GM12873 (cell line): ENCODE data around the gene ECE1.

Experiments
- TF ChIP-seq, protein P1 (sequence below): IDR thresholded peaks from 2 replicates; pipeline ENCODE4 v1.5.1; 2012; ENCODE audit warnings: low read depth, mild to moderate bottlenecking, moderate library complexity, low read length, control low read depth; ENCODE audit not compliant: insufficient read depth; ENCODE audit errors: missing control alignments

The ECE1 gene

DNA sequence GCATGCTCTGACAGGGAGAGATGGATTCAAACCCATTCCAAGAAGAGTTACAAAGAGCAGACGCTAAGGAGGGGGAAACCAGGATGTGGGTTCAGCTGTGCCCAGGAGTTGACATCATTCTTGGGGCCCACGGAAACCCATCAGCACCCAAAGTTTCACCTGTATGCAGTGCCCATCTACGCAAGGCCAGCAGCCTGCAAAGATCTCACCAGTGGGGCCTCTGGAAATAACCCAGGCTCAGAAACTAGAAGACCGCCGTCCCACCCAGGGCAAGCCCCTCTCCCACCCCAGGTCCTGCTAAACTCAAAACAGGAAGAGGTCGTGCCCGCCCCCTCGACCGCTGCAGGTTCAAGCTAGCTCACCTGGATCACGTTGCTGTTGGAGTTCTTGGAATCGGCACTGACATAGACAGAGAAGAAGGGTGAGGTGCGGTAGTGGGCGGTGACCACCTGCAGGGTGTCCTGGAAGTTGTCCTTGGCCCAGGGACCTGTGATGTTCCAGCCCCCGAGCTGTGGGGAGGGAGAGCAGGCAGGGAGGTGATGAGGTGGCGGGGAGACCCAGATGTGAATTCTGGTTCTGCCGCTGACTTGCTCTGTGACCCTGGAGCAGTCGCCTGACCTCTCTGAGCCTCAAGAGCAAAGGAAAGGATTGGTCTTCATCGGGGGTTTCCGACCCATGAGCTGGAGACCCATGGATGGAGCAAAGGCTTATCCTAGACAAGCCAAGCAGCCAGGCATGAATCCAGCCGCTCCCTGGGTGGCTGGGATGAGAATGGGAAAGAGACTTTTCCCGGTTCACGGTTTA, 31.7 kb downstream of the ECE1 start:
- TF ChIP-seq, protein P1, sequence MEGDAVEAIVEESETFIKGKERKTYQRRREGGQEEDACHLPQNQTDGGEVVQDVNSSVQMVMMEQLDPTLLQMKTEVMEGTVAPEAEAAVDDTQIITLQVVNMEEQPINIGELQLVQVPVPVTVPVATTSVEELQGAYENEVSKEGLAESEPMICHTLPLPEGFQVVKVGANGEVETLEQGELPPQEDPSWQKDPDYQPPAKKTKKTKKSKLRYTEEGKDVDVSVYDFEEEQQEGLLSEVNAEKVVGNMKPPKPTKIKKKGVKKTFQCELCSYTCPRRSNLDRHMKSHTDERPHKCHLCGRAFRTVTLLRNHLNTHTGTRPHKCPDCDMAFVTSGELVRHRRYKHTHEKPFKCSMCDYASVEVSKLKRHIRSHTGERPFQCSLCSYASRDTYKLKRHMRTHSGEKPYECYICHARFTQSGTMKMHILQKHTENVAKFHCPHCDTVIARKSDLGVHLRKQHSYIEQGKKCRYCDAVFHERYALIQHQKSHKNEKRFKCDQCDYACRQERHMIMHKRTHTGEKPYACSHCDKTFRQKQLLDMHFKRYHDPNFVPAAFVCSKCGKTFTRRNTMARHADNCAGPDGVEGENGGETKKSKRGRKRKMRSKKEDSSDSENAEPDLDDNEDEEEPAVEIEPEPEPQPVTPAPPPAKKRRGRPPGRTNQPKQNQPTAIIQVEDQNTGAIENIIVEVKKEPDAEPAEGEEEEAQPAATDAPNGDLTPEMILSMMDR: no peak

DNA sequence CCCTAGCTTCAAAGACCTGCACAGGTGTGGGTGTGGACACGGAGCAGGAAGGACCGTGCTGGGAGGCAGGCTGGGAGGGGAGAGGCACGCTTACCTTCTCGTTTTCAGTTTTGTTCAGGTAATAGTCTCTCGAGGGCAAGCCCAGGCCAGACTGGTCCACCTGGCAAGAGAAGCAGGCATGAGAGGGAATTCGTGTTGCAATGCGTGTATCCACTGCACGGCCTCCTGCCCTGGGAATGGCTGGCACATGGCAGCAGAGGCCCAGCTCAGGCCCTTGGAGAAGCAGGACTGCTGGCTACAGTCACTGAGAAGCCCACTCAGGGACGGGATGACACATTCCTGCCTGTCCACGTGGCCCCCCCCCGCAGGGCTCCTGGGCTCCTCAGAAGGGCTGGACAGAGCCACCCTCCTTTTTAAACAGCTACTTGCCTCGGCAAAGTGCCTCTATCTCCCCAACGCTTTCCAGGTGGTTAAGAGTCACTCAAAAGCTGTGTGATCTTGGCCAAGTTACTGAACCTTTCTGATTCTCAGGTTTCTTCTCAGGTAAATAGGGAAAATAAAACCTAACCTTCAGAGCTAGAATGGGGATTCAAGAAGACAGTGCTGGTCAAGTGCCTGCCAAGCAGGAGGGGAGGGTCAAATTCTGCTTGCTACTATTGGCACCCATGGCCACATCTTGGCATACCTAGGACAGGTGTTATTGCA, 32.7 kb downstream of the ECE1 start:
- TF ChIP-seq, protein P1: no peak

GRCh38 chr1:21256776-21257175, 33.5 kb downstream of the ECE1 start:
- TF ChIP-seq, protein P1: no peak

DNA sequence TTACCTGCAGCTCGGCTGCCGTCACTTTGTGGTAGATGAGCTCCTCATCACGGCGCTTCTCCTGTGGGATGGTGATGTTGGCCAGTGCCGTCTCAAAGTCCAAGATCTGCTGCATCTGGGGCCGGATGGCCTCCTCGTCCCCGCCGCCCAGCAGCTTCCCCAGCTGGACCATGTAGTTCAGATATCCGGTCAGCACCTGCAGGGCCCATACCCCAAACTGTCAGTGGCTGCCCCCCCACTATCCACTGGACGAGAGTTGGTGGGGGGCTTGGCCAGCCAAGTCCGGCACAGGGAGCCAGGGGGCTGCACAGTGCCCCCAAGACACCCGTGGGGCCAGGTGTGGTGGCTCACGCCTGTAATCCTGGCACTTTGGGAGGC, 34.3 kb downstream of the ECE1 start:
- TF ChIP-seq, protein P1: no peak

DNA sequence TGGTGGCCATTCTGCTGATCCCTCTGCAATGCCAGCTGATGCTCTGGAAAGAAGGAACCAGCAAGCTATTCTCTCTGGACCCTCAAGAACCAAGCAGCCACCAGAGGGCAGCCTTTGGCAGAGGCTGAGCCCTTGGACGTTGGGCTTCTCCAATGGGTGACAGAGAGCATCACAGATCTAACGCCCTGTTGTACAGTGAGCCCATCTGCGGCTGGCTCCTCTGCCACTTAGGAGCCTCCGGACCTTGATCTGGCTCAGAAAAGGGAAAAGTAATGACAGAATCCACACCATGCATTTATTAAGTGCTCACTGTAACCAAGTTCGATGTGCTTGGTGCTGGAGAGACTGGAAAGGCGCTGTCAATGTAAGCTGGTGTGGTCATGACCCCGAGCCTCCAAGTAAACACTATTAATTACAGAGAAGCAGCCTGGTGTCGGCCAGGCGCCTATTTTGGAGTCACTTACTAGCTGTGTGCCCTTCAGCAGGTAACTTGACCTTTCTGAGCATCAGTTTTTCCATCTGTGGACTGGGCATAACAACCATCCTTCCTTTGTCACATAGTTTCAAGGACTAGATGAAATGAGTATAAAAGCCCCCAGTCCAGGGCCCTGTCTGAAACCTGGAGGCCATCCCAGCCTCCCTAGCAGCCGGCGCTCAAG, 34.9 kb downstream of the ECE1 start:
- TF ChIP-seq, protein P1: peak; percentile 91

GRCh38 chr1:21254335-21254951, 35.8 kb downstream of the ECE1 start:
- TF ChIP-seq, protein P1: no peak
